Measurements from ENCODE around the gene MORN1. TPM values are rescaled to one million over a fixed set of nuclear protein-coding genes. Genes with fewer than 3 reads are reported as not detected.
"Not testable (repeated sequence)": the region's sequence is repeated elsewhere in the genome, so short reads cannot be mapped to it uniquely, and the experiment has no call there.

MORN1 gene
- total RNA-seq, 1 donor from 2014 or later = 18.4 TPM

DNA sequence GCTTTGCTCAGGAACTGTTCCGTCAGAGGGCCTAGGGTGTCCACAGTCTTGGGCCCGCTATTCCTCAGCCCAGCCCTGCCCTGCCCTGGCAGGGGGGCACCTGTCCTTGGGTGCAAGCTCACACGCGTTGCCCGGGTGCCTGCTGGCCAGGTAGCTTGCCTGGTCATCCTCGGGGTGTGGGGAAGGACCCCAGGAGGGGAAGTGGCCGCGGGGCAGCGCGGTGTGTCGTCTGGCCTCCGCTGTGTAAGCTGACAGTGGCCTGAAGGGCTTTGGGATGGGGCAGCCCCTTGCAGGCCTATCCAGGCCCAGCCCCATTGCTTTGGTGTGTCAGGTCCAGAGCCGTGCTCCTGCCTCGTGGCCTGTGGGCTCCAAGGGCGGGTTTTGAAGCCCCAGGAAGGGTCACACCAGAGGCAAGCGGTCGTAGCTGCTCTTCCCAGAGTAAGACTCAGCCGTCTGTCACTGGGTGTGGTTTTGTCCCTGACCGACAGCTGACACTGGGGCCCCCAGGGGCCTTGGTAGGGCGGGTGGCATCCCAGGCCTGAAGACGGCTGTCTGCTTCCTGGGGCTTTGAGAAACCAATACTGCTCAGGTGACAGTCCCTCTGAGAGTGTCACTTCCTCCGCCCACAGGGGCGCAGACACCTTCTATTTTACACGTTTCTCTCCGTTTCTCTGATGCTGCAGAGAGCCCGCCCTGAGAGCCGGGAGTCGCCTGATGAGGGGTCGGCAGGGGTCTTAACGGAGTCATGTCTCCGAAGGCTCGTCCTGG lies 91.2 kb downstream of the MORN1 start:
- H3K36me3 ChIP-seq = peaks cover 23 to 24% of the 10 kb centered on the region in 2 donors
- H3K4me3 ChIP-seq = peak overlapping the region; percentile 33 to 46
- no peaks in the 10 kb centered on the region for H3K9me3 ChIP-seq
- peak in 1 of 2 donors; percentile 43 for DNase-seq (ENCODE audit: low spot score in 2 of 2)
- TF ChIP-seq, protein P1, sequence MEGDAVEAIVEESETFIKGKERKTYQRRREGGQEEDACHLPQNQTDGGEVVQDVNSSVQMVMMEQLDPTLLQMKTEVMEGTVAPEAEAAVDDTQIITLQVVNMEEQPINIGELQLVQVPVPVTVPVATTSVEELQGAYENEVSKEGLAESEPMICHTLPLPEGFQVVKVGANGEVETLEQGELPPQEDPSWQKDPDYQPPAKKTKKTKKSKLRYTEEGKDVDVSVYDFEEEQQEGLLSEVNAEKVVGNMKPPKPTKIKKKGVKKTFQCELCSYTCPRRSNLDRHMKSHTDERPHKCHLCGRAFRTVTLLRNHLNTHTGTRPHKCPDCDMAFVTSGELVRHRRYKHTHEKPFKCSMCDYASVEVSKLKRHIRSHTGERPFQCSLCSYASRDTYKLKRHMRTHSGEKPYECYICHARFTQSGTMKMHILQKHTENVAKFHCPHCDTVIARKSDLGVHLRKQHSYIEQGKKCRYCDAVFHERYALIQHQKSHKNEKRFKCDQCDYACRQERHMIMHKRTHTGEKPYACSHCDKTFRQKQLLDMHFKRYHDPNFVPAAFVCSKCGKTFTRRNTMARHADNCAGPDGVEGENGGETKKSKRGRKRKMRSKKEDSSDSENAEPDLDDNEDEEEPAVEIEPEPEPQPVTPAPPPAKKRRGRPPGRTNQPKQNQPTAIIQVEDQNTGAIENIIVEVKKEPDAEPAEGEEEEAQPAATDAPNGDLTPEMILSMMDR (IDR thresholded peaks at IDR 0.05) = no peak
- peaks cover 30 to 45% of the 10 kb centered on the region in 2 donors for H3K4me1 ChIP-seq
- H3K27ac ChIP-seq = peak overlapping the region; percentile 74 to 88
- H3K27me3 ChIP-seq = no peaks in the 10 kb centered on the region
- intact Hi-C loops (cut with DNase I) = no loop called here

DNA sequence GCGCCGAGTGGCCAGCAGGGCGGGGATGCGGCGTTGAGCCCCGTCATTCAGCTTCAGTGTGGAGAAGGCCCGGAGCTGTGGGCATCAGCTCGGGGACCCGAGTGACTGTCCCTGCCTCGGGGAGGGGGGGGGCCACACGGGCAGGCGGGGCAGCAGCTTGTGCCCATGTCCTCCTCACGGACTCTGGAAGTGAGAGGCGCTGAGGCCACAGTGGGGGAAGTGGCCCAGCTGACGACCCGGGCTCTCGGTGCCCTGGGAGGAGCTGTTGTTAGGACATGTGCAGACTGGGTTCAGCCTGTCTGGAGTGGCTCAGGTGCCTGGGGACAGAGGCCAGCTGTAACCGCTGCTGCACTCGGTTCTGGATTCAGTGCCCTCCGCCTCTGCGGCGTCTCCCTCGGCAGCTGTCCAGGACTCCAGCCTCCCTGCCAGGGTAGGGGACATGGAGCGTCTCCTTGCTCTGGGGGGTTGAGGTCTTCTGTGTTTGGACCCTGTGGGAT lies 92.2 kb downstream of the MORN1 start:
- peaks cover 13 to 14% of the 10 kb centered on the region in 2 donors for H3K36me3 ChIP-seq
- no peaks in the 10 kb centered on the region for H3K9me3 ChIP-seq
- peak overlapping the region; percentile 5 to 46 for H3K4me3 ChIP-seq
- peak overlapping the region; percentile 74 to 88 for H3K27ac ChIP-seq
- no peaks in the 10 kb centered on the region for H3K27me3 ChIP-seq
- H3K4me1 ChIP-seq = peaks cover 38 to 54% of the 10 kb centered on the region in 2 donors
- no peak for DNase-seq (ENCODE audit: low spot score in 2 of 2)
- TF ChIP-seq, protein P1 (IDR thresholded peaks at IDR 0.05) = no peak
- intact Hi-C loops (cut with DNase I) = no loop called here

DNA sequence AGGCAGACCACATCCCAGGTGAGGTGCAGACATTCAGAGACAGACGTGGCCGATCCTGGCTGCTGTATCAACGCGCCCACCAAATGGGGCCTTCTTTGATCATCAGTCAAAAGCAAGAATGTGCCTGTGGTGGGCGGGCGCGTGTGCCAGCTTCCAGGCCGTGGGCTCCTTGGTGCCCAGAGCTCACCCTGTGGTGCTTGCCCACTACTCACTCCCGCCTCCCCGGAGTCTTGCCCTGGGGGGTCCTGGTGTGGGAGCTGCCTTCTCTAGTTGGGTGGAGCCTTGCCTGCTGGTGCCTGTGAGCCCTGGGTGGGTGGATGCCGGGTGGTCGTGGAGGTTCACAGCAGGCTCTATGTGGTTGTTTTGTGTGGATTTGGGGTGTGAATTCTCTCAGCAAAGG lies 92.7 kb downstream of the MORN1 start:
- Histone ChIP-seq H3K4me1 (peaks cover 42 to 59% of the 10 kb centered on the region in 2 donors), H3K4me3 (peak overlapping the region in 1 of 2 donors; percentile 46), H3K36me3 (peaks cover 8 to 9% of the 10 kb centered on the region in 2 donors), H3K9me3 (no peaks in the 10 kb centered on the region), H3K27me3 (no peaks in the 10 kb centered on the region), H3K27ac (peak overlapping the region; percentile 74 to 88)
- TF ChIP-seq, protein P1 (IDR thresholded peaks at IDR 0.05) = no peak
- DNase-seq (ENCODE audit: low spot score in 2 of 2) = no peak
- intact Hi-C loops (cut with DNase I) = no loop called here

DNA sequence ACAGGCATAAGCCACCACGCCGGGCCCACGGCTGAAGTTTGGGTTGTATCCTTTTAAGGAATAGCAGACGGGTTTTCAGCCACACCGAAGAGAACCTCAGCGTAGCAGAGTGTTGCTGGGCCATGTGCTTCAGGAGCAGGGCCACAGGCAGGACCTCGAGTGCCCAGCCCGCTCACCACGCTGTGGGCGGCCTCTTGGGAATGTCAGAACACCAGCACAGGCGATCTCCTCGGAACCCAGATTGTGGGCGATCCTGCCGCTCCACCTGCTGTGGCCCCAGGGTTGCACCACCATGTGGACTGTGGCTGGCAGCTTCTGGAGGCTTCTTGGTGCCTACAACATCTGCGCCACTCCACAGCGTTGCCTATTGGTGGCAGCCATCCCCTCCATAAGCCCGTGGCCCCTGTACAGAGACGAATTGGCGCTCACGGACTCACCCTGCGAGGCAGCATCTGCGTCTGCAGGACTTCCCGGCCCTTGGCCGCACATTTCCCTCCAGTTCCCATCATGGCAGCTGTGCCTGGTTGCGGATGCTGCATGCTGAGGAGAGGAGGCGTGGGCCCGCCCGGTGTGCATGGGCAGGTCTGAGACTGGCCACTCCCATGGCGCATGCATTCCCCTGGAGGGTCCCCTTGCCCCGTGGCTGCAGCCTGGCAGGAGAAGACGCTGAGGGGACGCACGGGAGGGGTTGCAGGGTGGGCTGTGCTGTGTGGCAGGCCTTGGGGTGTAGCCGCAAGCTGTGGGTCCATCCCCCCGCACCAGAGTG lies 93.9 kb downstream of the MORN1 start:
- Histone ChIP-seq H3K27me3 (no peaks in the 10 kb centered on the region), H3K9me3 (no peaks in the 10 kb centered on the region), H3K27ac (no peak overlapping the region), H3K36me3 (no peaks in the 10 kb centered on the region), H3K4me1 (peaks cover 42 to 71% of the 10 kb centered on the region in 2 donors), H3K4me3 (no peak overlapping the region)
- TF ChIP-seq, protein P1 (IDR thresholded peaks at IDR 0.05) = no peak
- no peak for DNase-seq (ENCODE audit: low spot score in 2 of 2)
- intact Hi-C loops (cut with DNase I) = no loop called here

DNA sequence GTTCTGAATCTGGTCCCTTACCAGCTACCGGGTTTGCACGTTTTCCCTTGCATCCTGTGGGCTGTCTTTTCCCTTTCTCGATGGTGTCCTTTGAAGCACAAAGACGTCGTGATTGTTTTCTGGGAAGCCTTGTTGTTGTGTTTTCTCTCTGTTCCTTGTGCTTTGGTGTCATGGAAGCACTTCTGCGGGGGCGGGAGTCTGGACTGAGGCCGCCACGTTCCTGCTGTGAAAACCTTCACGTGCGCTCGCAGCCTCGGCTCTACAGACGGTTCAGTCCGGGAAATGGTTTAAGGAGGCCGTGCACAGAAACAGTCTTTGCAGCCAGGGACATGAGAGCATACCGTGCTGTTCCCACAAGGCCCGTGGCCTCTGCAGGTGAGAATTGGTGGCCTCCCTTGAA lies 94.7 kb downstream of the MORN1 start:
- intact Hi-C loops (cut with DNase I) = no loop called here
- Histone ChIP-seq H3K4me1 (peaks cover 46 to 76% of the 10 kb centered on the region in 2 donors), H3K36me3 (no peaks in the 10 kb centered on the region), H3K27me3 (no peaks in the 10 kb centered on the region), H3K27ac (peak overlapping the region in 1 of 2 donors; percentile 13), H3K9me3 (no peaks in the 10 kb centered on the region), H3K4me3 (no peak overlapping the region)
- TF ChIP-seq, protein P1 (IDR thresholded peaks at IDR 0.05) = no peak
- DNase-seq (ENCODE audit: low spot score in 2 of 2) = no peak

DNA sequence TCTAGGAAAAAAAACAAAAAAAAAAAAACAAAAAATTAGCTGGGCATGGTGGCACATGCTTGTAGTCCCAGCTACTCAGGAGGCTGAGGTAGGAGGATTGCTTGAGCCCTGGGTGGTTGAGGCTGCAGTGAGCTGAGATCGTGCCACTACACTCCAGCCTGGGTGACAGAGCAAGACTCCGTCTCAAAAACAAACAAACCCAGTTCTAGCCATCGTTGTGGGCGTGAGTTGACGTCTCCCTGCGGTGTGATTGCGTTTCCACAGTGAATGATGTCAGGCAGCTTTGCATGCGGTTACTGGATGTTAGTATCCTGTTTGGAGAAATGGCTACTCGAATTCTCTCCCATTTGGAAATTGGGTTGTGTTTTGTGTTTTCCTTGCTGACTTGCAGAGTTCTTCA lies 95.1 kb downstream of the MORN1 start:
- DNase-seq (ENCODE audit: low spot score in 2 of 2); H3K9me3 ChIP-seq; H3K4me3 ChIP-seq; H3K27me3 ChIP-seq; intact Hi-C loops (cut with DNase I); H3K36me3 ChIP-seq: not testable (repeated sequence)
- peaks cover 46 to 76% of the 10 kb centered on the region in 2 donors for H3K4me1 ChIP-seq
- peak overlapping the region in 1 of 2 donors; percentile 13 for H3K27ac ChIP-seq
